Ovary (tissue), 3 donors: ENCODE measurements around the gene DLG5.

Experiments
- EP300 ChIP-seq: sonication (generic); formaldehyde crosslinking; IDR thresholded peaks from one replicate; pipeline ENCODE4 v1.6.1; 2017; ENCODE audit warnings: antibody characterized with exemption
- POLR2A ChIP-seq: fragments of 450-650 bp; IDR thresholded peaks from one replicate; pipeline ENCODE4 v1.6.1; 2017; ENCODE audit warnings: antibody characterized with exemption, mild to moderate bottlenecking, moderate library complexity
- TF ChIP-seq, protein P1 (sequence below), 3 donors: fragments of 450-650 bp in 2 of 3; fragments of 200-600 bp in 1 of 3; IDR thresholded peaks; one replicate each; pipeline versions ENCODE4 v1.5.1 to v1.8.0; 2016 to 2022; ENCODE audit warnings: antibody characterized with exemption in 3 of 3, mild to moderate bottlenecking in 1 of 3
- donor health status: DM: no; HTN: no; CAD: no.

- TF ChIP-seq, protein P1, sequence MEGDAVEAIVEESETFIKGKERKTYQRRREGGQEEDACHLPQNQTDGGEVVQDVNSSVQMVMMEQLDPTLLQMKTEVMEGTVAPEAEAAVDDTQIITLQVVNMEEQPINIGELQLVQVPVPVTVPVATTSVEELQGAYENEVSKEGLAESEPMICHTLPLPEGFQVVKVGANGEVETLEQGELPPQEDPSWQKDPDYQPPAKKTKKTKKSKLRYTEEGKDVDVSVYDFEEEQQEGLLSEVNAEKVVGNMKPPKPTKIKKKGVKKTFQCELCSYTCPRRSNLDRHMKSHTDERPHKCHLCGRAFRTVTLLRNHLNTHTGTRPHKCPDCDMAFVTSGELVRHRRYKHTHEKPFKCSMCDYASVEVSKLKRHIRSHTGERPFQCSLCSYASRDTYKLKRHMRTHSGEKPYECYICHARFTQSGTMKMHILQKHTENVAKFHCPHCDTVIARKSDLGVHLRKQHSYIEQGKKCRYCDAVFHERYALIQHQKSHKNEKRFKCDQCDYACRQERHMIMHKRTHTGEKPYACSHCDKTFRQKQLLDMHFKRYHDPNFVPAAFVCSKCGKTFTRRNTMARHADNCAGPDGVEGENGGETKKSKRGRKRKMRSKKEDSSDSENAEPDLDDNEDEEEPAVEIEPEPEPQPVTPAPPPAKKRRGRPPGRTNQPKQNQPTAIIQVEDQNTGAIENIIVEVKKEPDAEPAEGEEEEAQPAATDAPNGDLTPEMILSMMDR (IDR thresholded peaks at IDR 0.05): no peak
- TF ChIP-seq EP300 (no peak), POLR2A (no peak)
Observed at GRCh38 chr10:77901743-77902142, 24.8 kb downstream of the DLG5 start.
